Body of pancreas (tissue), 4 donors: ENCODE data around the gene MAP3K12. TPM values are rescaled to one million over a fixed set of nuclear protein-coding genes. Genes with fewer than 3 reads are reported as not detected.
A peak's percentile ranks its signal among the peaks of the same experiment; 100 is the strongest.
"Not testable (repeated sequence)": the region's sequence is repeated elsewhere in the genome, so short reads cannot be mapped to it uniquely, and the experiment has no call there.

Source experiments
- ATAC-seq: fragments of 150-250 bp; one replicate; pipeline ENCODE4 v1.9.1; 2016
- DNase-seq, 4 donors: peaks; one replicate each; pipeline ENCODE4 v3.0.0-alpha.2; 2019
- H3K27ac ChIP-seq, 4 donors: fragments of 200-600 bp; sonication (generic); 1 replicate in 3 of 4; 2 replicates in 1 of 4; pipeline versions ENCODE4 v1.5.1 to v1.6.1; 2016 to 2019; ENCODE audit warnings: mild to moderate bottlenecking in 1 of 4, mixed read lengths in 1 of 4, moderate library complexity in 1 of 4
- H3K27me3 ChIP-seq, 2 donors: fragments of 200-600 bp; sonication (generic); one replicate each; pipeline ENCODE4 v1.6.0; 2016; ENCODE audit warnings: mild to moderate bottlenecking in 1 of 2
- H3K36me3 ChIP-seq, 2 donors: fragments of 200-600 bp; sonication (generic); replicated peaks in 1 of 2; 2 replicates each; pipeline ENCODE4 v1.5.1; 2016; ENCODE audit warnings: low read depth in 2 of 2; ENCODE audit not compliant: insufficient read depth in 1 of 2
- H3K4me1 ChIP-seq: fragments of 200-600 bp; sonication (generic); one replicate; pipeline ENCODE4 v1.6.0; 2016
- H3K4me3 ChIP-seq, 2 donors: fragments of 200-600 bp; sonication (generic); 1 replicate in 1 of 2; 2 replicates in 1 of 2; pipeline ENCODE4 v1.5.1; 2016 to 2019
- H3K9me3 ChIP-seq, 3 donors: fragments of 200-600 bp; sonication (generic); 1 replicate in 2 of 3; 2 replicates in 1 of 3; pipeline ENCODE4 v1.5.1; 2016
- POLR2A ChIP-seq, 3 donors: fragments of 450-650 bp; IDR thresholded peaks; one replicate each; pipeline ENCODE4 v1.6.1; 2016; ENCODE audit warnings: antibody characterized with exemption in 3 of 3, mild to moderate bottlenecking in 2 of 3
- WGBS, 2 donors: methylation state at CpG; one replicate each; pipeline ENCODE4 v1.1.5; 2017; 5-methylcytosine and 5-hydroxymethylcytosine counted together
- intact Hi-C: fragments of 100-400 bp; cut with DNase I; formaldehyde crosslinking; loops from one replicate; pipeline ENCODE4 v1.15.1; 2023
- total RNA-seq, 2 donors: library from RNA; depleted of rRNA; stranded (reverse); fragments of >200 nt; gene quantifications; one replicate each; pipeline ENCODE4 v1.1.0, GENCODE V29; 2016
- TF ChIP-seq, protein P1 (sequence below), 7 experiments: fragments of 450-650 bp in 4 of 7; fragments of 200-600 bp in 3 of 7; sonication (generic) in 3 of 7; IDR thresholded peaks; one replicate each; pipeline ENCODE4 v1.5.1; 2016 to 2019; ENCODE audit warnings: antibody characterized with exemption in 7 of 7

MAP3K12 gene
- total RNA-seq, 2 donors from 2014 or later, result 10.9 to 34.6 TPM

- peak in 1 of 4 donors; percentile 12 for DNase-seq
- intact Hi-C loops, result no loop called here
Measured at GRCh38 chr12:53481939-53482586, 17.2 kb downstream of the MAP3K12 start.

GRCh38 chr12:53481458-53481857, 17.8 kb downstream of the MAP3K12 start:
- H3K9me3 ChIP-seq, intact Hi-C loops, H3K27ac ChIP-seq, H3K4me3 ChIP-seq, ATAC-seq, H3K27me3 ChIP-seq, H3K4me1 ChIP-seq: not testable (repeated sequence)
- WGBS, 2 donors, result 82 to 86% methylated on average over 6 of the region's 6 CpGs
- peaks cover 5 to 44% of the 10 kb centered on the region in 2 donors for H3K36me3 ChIP-seq
- DNase-seq, result peak in 1 of 4 donors; percentile 9

More at GRCh38 chr12:53481939-53482586, 17.2 kb downstream of the MAP3K12 start:
- no peak for ATAC-seq
- TF ChIP-seq, protein P1, sequence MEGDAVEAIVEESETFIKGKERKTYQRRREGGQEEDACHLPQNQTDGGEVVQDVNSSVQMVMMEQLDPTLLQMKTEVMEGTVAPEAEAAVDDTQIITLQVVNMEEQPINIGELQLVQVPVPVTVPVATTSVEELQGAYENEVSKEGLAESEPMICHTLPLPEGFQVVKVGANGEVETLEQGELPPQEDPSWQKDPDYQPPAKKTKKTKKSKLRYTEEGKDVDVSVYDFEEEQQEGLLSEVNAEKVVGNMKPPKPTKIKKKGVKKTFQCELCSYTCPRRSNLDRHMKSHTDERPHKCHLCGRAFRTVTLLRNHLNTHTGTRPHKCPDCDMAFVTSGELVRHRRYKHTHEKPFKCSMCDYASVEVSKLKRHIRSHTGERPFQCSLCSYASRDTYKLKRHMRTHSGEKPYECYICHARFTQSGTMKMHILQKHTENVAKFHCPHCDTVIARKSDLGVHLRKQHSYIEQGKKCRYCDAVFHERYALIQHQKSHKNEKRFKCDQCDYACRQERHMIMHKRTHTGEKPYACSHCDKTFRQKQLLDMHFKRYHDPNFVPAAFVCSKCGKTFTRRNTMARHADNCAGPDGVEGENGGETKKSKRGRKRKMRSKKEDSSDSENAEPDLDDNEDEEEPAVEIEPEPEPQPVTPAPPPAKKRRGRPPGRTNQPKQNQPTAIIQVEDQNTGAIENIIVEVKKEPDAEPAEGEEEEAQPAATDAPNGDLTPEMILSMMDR (IDR thresholded peaks at IDR 0.05), result peak in 1 of 7 experiments; percentile 5
- no peak for TF ChIP-seq POLR2A (IDR thresholded peaks at IDR 0.05)
- Histone ChIP-seq H3K27ac (no peak overlapping the region), H3K9me3 (no peaks in the 10 kb centered on the region), H3K4me3 (no peak overlapping the region), H3K36me3 (peaks cover 5 to 39% of the 10 kb centered on the region in 2 donors), H3K4me1 (peaks cover 2% of the 10 kb centered on the region), H3K27me3 (no peaks in the 10 kb centered on the region)
- WGBS, 2 donors, result 80 to 85% methylated on average over 9 of the region's 9 CpGs

GRCh38 chr12:53480491-53481442, 18.5 kb downstream of the MAP3K12 start:
- Histone ChIP-seq H3K4me3 (no peak overlapping the region), H3K27ac (no peak overlapping the region), H3K27me3 (no peaks in the 10 kb centered on the region), H3K36me3 (peaks cover 5 to 44% of the 10 kb centered on the region in 2 donors), H3K4me1 (peaks cover 10% of the 10 kb centered on the region), H3K9me3 (no peaks in the 10 kb centered on the region)
- peak in 1 of 4 donors; percentile 6 for DNase-seq
- ATAC-seq, result no peak
- TF ChIP-seq, protein P1 (IDR thresholded peaks at IDR 0.05), result no peak
- TF ChIP-seq POLR2A (IDR thresholded peaks at IDR 0.05), result no peak
- WGBS, 2 donors, result 72 to 84% methylated on average over 10 to 12 of the region's 12 CpGs
- intact Hi-C loops, result no loop called here

DNA sequence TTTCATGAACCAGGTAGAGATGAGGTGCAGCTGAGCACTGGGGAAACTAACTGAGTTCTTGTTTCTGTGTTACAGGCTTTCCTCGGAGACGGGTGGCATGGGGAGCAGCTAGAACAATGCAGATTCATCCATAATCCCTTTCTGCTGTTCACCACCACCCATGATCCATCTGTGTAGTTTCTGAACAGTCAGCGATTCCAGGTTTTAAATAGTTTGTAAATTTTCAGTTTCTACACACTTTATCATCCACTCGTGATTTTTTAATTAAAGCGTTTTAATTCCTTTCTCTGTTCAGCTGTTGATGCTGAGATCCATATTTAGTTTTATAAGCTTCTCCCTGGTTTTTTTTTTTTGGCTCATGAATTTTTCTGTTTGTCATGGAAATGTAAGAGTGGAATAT, 19.9 kb downstream of the MAP3K12 start:
- Histone ChIP-seq H3K4me3 (no peak overlapping the region), H3K9me3 (no peaks in the 10 kb centered on the region), H3K36me3 (peaks cover 5 to 39% of the 10 kb centered on the region in 2 donors), H3K27ac (no peak overlapping the region), H3K4me1 (peaks cover 25% of the 10 kb centered on the region), H3K27me3 (no peaks in the 10 kb centered on the region)
- intact Hi-C loops, result no loop called here
- no peak for TF ChIP-seq POLR2A (IDR thresholded peaks at IDR 0.05)
- TF ChIP-seq, protein P1 (IDR thresholded peaks at IDR 0.05), result no peak
- 73 to 92% methylated on average over 5 of the region's 5 CpGs for WGBS, 2 donors
- no peak for ATAC-seq
- DNase-seq, result no peak

GRCh38 chr12:53478865-53479264, 20.4 kb downstream of the MAP3K12 start:
- DNase-seq, result no peak
- WGBS, 2 donors, result 33 to 36% methylated on average over 1 of the region's 1 CpG
- no peak for ATAC-seq
- H3K27ac ChIP-seq, result no peak overlapping the region
- peaks cover 9 to 39% of the 10 kb centered on the region in 2 donors for H3K36me3 ChIP-seq
- peaks cover 29% of the 10 kb centered on the region for H3K4me1 ChIP-seq
- TF ChIP-seq, protein P1 (IDR thresholded peaks at IDR 0.05), result no peak
- TF ChIP-seq POLR2A (IDR thresholded peaks at IDR 0.05), result no peak
- H3K27me3 ChIP-seq, result no peaks in the 10 kb centered on the region
- H3K4me3 ChIP-seq, result no peak overlapping the region
- no peaks in the 10 kb centered on the region for H3K9me3 ChIP-seq
- intact Hi-C loops, result no loop called here
